Measurements from ENCODE around the gene PLCB4.

Gene PLCB4

GRCh38 chr20:9054176-9054575 is 14.7 kb upstream of the PLCB4 start:
- DNase-seq (ENCODE audit: extremely low read depth, low read depth) = no peak

GRCh38 chr20:9059931-9060330 is 9.0 kb upstream of the PLCB4 start:
- TF ChIP-seq CTCF (IDR thresholded peaks at IDR 0.05; ENCODE audit: low read depth, low read length) = no peak
- DNase-seq (ENCODE audit: extremely low read depth, low read depth) = no peak

More at GRCh38 chr20:9054176-9054575, 14.7 kb upstream of the PLCB4 start:
- TF ChIP-seq CTCF (IDR thresholded peaks at IDR 0.05; ENCODE audit: low read depth, low read length) = no peak

GRCh38 chr20:9061434-9061833 is 7.5 kb upstream of the PLCB4 start:
- no peak for DNase-seq (ENCODE audit: extremely low read depth, low read depth)
- no peak for TF ChIP-seq CTCF (IDR thresholded peaks at IDR 0.05; ENCODE audit: low read depth, low read length)

- no peak for DNase-seq (ENCODE audit: extremely low read depth, low read depth)
- TF ChIP-seq CTCF (IDR thresholded peaks at IDR 0.05; ENCODE audit: low read depth, low read length) = no peak
These were observed 6.8 kb upstream of the PLCB4 start for GRCh38 chr20:9062066-9062465.

- DNase-seq (ENCODE audit: extremely low read depth, low read depth) = no peak
- TF ChIP-seq CTCF (IDR thresholded peaks at IDR 0.05; ENCODE audit: low read depth, low read length) = no peak
These were observed 2.7 kb upstream of the PLCB4 start for GRCh38 chr20:9066191-9066590.

GRCh38 chr20:9068233-9068801 is 570 bp upstream of the PLCB4 start:
- no peak for TF ChIP-seq CTCF (IDR thresholded peaks at IDR 0.05; ENCODE audit: low read depth, low read length)
- DNase-seq (ENCODE audit: extremely low read depth, low read depth) = no peak

- DNase-seq (ENCODE audit: extremely low read depth, low read depth) = no peak
These were observed 1.4 kb downstream of the PLCB4 start for GRCh38 chr20:9070304-9070703.

More at GRCh38 chr20:9070304-9070703, 1.4 kb downstream of the PLCB4 start:
- TF ChIP-seq CTCF (IDR thresholded peaks at IDR 0.05; ENCODE audit: low read depth, low read length) = no peak
